HepG2 (cell line): ENCODE measurements around the gene KIF3A. TPM values are rescaled to one million over a fixed set of nuclear protein-coding genes. Genes with fewer than 3 reads are reported as not detected.

Source experiments
- ATAC-seq: fragments of 200-7000 bp; cut with Tn5 transposase; 3 replicates; pipeline ENCODE4 v1.9.1; 2020; ENCODE audit warnings: mild to moderate bottlenecking, moderate library complexity
- BruUV-seq: library from RNA; stranded (reverse); fragments of 400-500 nt; replicated peaks from 2 replicates; lab custom pipeline; 2021; lab: Mats Ljungman, UMichigan
- CTCF ChIA-PET: fragments of 300-600 bp; formaldehyde crosslinking; extraction: SDS; loops from one replicate; lab custom pipeline; 2021; ENCODE audit warnings: low total read pairs, inconsistent platforms, low intra/inter-chr PET ratio; lab: Yijun Ruan, JAX
- POLR2A ChIA-PET: fragments of 350-600 bp; sonication (Branson Sonifier 250); formaldehyde crosslinking; loops from one replicate; lab custom pipeline; 2020; ENCODE audit warnings: antibody characterized with exemption, inconsistent platforms; lab: Yijun Ruan, JAX
- DNase-seq: peaks from one replicate; pipeline ENCODE4 v3.0.0-alpha.2; 2015; ENCODE audit warnings: low spot score
- FAIRE-seq: peaks from 3 replicates; lab custom pipeline; 2011; peaks lifted over from hg19 to GRCh38; lab: Jason Lieb, UNC
- H2AFZ ChIP-seq: one replicate; pipeline ENCODE4 v1.6.1; 2011; ENCODE audit warnings: low read length, inconsistent platforms
- H3K27ac ChIP-seq: fragments of 300-600 bp; 3 replicates; pipeline ENCODE4 v1.8.0; 2011; ENCODE audit warnings: mixed run types, mild to moderate bottlenecking, mixed read lengths, low read length, inconsistent platforms; ENCODE audit not compliant: insufficient read depth; ENCODE audit errors: extremely low read length
- H3K27me3 ChIP-seq, 2 experiments: fragments of 200-600 bp in 1 of 2; 2 replicates in 1 of 2; 3 replicates in 1 of 2; pipeline versions ENCODE4 v1.6.0 to v1.8.0; 2011; ENCODE audit warnings: low read length in 2 of 2, mild to moderate bottlenecking in 2 of 2, moderate library complexity in 2 of 2, inconsistent platforms in 1 of 2; ENCODE audit not compliant: insufficient read depth in 2 of 2, control insufficient read depth in 1 of 2
- H3K36me3 ChIP-seq, 2 experiments: fragments of 200-600 bp in 1 of 2; replicated peaks in 1 of 2; 2 replicates in 1 of 2; 3 replicates in 1 of 2; pipeline versions ENCODE4 v1.5.1 to v1.8.0; 2011; ENCODE audit warnings: low read length in 2 of 2, inconsistent platforms in 1 of 2; ENCODE audit not compliant: insufficient read depth in 2 of 2, control insufficient read depth in 1 of 2
- H3K4me1 ChIP-seq: 2 replicates; pipeline ENCODE4 v1.5.1; 2012; ENCODE audit warnings: low read length, inconsistent platforms; ENCODE audit not compliant: insufficient read depth
- H3K4me2 ChIP-seq: 2 replicates; pipeline ENCODE4 v1.6.0; 2011; ENCODE audit warnings: low read depth, low read length, inconsistent platforms
- H3K4me3 ChIP-seq, 3 experiments: fragments of 200-600 bp in 1 of 3; sonication (generic), shearing (Covaris generic) in 1 of 3; replicated peaks in 1 of 3; 2 replicates each; pipeline ENCODE4 v1.5.1; 2011 to 2016; ENCODE audit warnings: low read length in 3 of 3, inconsistent platforms in 2 of 3, low read depth in 2 of 3, mild to moderate bottlenecking in 2 of 3, control low read depth in 1 of 3, mixed read lengths in 1 of 3; ENCODE audit not compliant: insufficient read depth in 1 of 3
- H3K79me2 ChIP-seq: one replicate; pipeline ENCODE4 v1.6.1; 2011; ENCODE audit warnings: low read length, inconsistent platforms; ENCODE audit not compliant: insufficient read depth
- H3K9ac ChIP-seq: 2 replicates; pipeline ENCODE4 v1.6.0; 2011; ENCODE audit warnings: mild to moderate bottlenecking, low read depth, low read length, inconsistent platforms; ENCODE audit not compliant: insufficient read depth
- H3K9me3 ChIP-seq: 2 replicates; pipeline ENCODE4 v1.5.1; 2012; ENCODE audit warnings: mild to moderate bottlenecking, low read length
- H4K20me1 ChIP-seq: 2 replicates; pipeline ENCODE4 v1.6.0; 2011; ENCODE audit warnings: inconsistent platforms, mild to moderate bottlenecking, low read length, moderate library complexity; ENCODE audit not compliant: insufficient read depth
- AKAP8 ChIP-seq: sonication (generic); formaldehyde crosslinking; IDR thresholded peaks from 2 replicates; pipeline ENCODE4 v1.5.1; 2020; ENCODE audit warnings: mild to moderate bottlenecking, missing genetic modification reagents
- FOXA3 ChIP-seq: IDR thresholded peaks from 2 replicates; pipeline ENCODE4 v1.6.1; 2016; ENCODE audit warnings: missing genetic modification reagents, missing compliant biosample characterization
- GATA4 ChIP-seq: sonication (generic); IDR thresholded peaks from 2 replicates; pipeline ENCODE4 v1.6.1; 2016; ENCODE audit warnings: antibody characterized with exemption, low read depth, borderline replicate concordance
- MIER2 ChIP-seq: IDR thresholded peaks from 2 replicates; pipeline ENCODE4 v1.6.1; 2016; ENCODE audit warnings: missing biosample characterization, missing genetic modification reagents
- MXI1 ChIP-seq: IDR thresholded peaks from 3 replicates; pipeline ENCODE4 v1.6.1; 2012; ENCODE audit warnings: low read depth, low read length, inconsistent platforms, borderline replicate concordance
- NFIC ChIP-seq: IDR thresholded peaks from 2 replicates; pipeline ENCODE4 v1.6.1; 2012; ENCODE audit warnings: mild to moderate bottlenecking, low read length, inconsistent platforms
- PHF8 ChIP-seq: sonication (generic); formaldehyde crosslinking; IDR thresholded peaks from 2 replicates; pipeline ENCODE4 v1.5.0; 2020; ENCODE audit warnings: missing genetic modification reagents
- POGZ ChIP-seq: sonication (generic); formaldehyde crosslinking; IDR thresholded peaks from 2 replicates; pipeline ENCODE4 v1.4.0; 2020; ENCODE audit warnings: mild to moderate bottlenecking, missing genetic modification reagents
- YEATS2 ChIP-seq: sonication (generic); formaldehyde crosslinking; IDR thresholded peaks from 2 replicates; pipeline ENCODE4 v1.4.0; 2020; ENCODE audit warnings: missing genetic modification reagents, borderline replicate concordance
- ZNF251 ChIP-seq: sonication (generic); formaldehyde crosslinking; IDR thresholded peaks from 2 replicates; pipeline ENCODE4 v1.9.0; 2021; ENCODE audit warnings: mild to moderate bottlenecking, missing genetic modification reagents
- ZNF367 ChIP-seq: sonication (generic); formaldehyde crosslinking; IDR thresholded peaks from 2 replicates; pipeline ENCODE4 v1.4.0; 2020; ENCODE audit warnings: missing genetic modification reagents, borderline replicate concordance
- ZNF569 ChIP-seq: sonication (generic); formaldehyde crosslinking; IDR thresholded peaks from 2 replicates; pipeline ENCODE4 v1.5.0; 2020; ENCODE audit warnings: mild to moderate bottlenecking, missing genetic modification reagents, moderate library complexity, borderline replicate concordance
- ZNF644 ChIP-seq: IDR thresholded peaks from 2 replicates; pipeline ENCODE4 v1.6.1; 2016; ENCODE audit warnings: low read depth
- ZSCAN22 ChIP-seq: sonication (generic); formaldehyde crosslinking; IDR thresholded peaks from 2 replicates; pipeline ENCODE4 v1.4.0; 2020; ENCODE audit warnings: mild to moderate bottlenecking, missing genetic modification reagents
- WGBS: methylation state at CpG from one replicate; pipeline ENCODE4 v1.1.6; 2017; ENCODE audit warnings: low lambda C conversion rate; 5-methylcytosine and 5-hydroxymethylcytosine counted together
- in situ Hi-C: cut with HindIII; loops from 2 replicates; pipeline ENCODE4 v1.10.0; 2017; ENCODE audit warnings: low pct_unique_long_range_greater_than_20kb; ENCODE audit not compliant: extremely low pct_ligation_motif_present
- intact Hi-C: fragments of 100-400 bp; cut with micrococcal nuclease; formaldehyde crosslinking; loops from one replicate; pipeline ENCODE4 v1.10.0; 2022; ENCODE audit not compliant: unreplicated experiment
- polyA plus RNA-seq, 8 experiments: library from polyadenylated mRNA; depleted of rRNA in 3 of 8; stranded (reverse) in 7 of 8; unstranded in 1 of 8; fragments of >200 nt; fragmentation: Illumina TruSeq in 4 of 8; extraction: Trizol in 4 of 8; gene quantifications; 2 replicates each; pipeline versions ENCODE4 v1.2.1 to v1.2.3, GENCODE V29; 2011 to 2016; ENCODE audit warnings: low read depth in 4 of 8, missing spikeins in 1 of 8, mixed read lengths in 1 of 8; ENCODE audit not compliant: insufficient read depth in 1 of 8
- total RNA-seq, 5 experiments: library from RNA; depleted of rRNA; stranded (reverse); fragments of >200 nt; fragmentation: Illumina TruSeq; extraction: Trizol; gene quantifications; 2 replicates each; pipeline ENCODE4 v1.2.3, GENCODE V29; 2016; ENCODE audit warnings: low read depth in 1 of 5
- TF ChIP-seq, protein P1 (sequence below): sonication (generic); formaldehyde crosslinking; IDR thresholded peaks from 2 replicates; pipeline ENCODE4 v1.4.0; 2020; ENCODE audit warnings: missing genetic modification reagents, borderline replicate concordance
- TF ChIP-seq, protein P2 (sequence below): sonication (generic); formaldehyde crosslinking; IDR thresholded peaks from 2 replicates; pipeline ENCODE4 v1.4.0; 2020; ENCODE audit warnings: missing genetic modification reagents, borderline replicate concordance
- TF ChIP-seq, protein P3 (sequence below): sonication (generic); formaldehyde crosslinking; IDR thresholded peaks from 2 replicates; pipeline ENCODE4 v1.5.1; 2020; ENCODE audit warnings: missing genetic modification reagents, mild to moderate bottlenecking, borderline replicate concordance

Gene KIF3A
- total and polyA plus RNA-seq, 2 of the 13 experiments (the other 11 are each of a cell fraction or from before 2014, with no cell fraction given) = 2.3 to 8.4 TPM

DNA sequence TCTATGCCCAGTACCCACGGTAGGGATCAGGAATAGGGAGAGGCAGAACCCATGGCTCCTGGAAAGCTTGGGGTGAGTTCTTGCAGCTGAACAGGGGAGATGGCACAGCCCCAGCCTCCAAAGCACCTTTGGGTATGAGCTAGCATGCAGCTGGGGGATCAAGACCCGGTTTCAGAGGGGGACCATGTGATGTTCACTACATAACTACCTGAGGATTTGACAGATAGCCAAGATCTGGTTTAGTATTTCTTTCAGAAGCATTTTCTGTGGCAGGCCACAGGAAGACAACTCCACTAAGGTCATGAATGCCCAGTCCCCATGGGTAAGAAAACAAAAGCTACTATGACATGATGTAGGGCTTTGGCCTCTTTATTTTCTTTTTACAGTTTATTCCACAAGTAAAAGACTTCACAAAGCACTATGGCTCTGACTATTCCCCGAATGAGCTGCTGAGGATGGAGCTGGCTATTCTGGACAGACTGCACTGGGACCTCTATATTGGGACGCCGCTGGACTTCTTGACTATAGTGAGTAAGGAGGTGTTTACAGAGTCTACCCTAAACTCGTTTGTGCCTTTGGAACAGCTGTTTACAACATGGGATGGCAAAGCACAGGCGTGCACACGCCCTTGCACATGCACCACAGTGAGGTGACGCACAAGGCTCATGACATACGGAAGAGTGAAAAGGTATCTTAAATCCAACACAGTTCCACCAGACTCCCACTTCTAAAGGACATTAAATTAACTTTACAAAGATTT is 13.3 kb upstream of the KIF3A start:
- Histone ChIP-seq H3K4me2 (no peak overlapping the region), H3K4me3 (no peak overlapping the region), H3K9ac (no peak overlapping the region), H3K36me3 (no peaks in the 10 kb centered on the region), H3K4me1 (no peaks in the 10 kb centered on the region; the same call in 1 of the 2 replicates), H3K27ac (no peak overlapping the region), H4K20me1 (no peaks in the 10 kb centered on the region), H2AFZ (no peak overlapping the region), H3K9me3 (no peaks in the 10 kb centered on the region), H3K79me2 (no peaks in the 10 kb centered on the region), H3K27me3 (no peaks in the 10 kb centered on the region)
- BruUV-seq = no TSS peak
- DNase-seq (no peak), ATAC-seq (no peak), FAIRE-seq (no peak)
- POLR2A ChIA-PET = interaction anchor here (1.8 kb wide), 1 partner anchor 57 kb away, joined by 3 read pairs; no protein-coding TSS in a partner anchor
- intact Hi-C loops (no loop called here), in situ Hi-C loops (no loop called here)
- WGBS = 66% methylated on average over 10 of the region's 10 CpGs
- CTCF ChIA-PET = no interaction called here
- TF ChIP-seq MXI1 = no peak
- no peak for TF ChIP-seq MIER2
- TF ChIP-seq, protein P1, sequence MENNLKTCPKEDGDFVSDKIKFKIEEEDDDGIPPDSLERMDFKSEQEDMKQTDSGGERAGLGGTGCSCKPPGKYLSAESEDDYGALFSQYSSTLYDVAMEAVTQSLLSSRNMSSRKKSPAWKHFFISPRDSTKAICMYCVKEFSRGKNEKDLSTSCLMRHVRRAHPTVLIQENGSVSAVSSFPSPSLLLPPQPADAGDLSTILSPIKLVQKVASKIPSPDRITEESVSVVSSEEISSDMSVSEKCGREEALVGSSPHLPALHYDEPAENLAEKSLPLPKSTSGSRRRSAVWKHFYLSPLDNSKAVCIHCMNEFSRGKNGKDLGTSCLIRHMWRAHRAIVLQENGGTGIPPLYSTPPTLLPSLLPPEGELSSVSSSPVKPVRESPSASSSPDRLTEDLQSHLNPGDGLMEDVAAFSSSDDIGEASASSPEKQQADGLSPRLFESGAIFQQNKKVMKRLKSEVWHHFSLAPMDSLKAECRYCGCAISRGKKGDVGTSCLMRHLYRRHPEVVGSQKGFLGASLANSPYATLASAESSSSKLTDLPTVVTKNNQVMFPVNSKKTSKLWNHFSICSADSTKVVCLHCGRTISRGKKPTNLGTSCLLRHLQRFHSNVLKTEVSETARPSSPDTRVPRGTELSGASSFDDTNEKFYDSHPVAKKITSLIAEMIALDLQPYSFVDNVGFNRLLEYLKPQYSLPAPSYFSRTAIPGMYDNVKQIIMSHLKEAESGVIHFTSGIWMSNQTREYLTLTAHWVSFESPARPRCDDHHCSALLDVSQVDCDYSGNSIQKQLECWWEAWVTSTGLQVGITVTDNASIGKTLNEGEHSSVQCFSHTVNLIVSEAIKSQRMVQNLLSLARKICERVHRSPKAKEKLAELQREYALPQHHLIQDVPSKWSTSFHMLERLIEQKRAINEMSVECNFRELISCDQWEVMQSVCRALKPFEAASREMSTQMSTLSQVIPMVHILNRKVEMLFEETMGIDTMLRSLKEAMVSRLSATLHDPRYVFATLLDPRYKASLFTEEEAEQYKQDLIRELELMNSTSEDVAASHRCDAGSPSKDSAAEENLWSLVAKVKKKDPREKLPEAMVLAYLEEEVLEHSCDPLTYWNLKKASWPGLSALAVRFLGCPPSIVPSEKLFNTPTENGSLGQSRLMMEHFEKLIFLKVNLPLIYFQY (CRISPR knock-in tag) = no peak
- TF ChIP-seq YEATS2 (CRISPR knock-in tag) = no peak
- TF ChIP-seq, protein P2, sequence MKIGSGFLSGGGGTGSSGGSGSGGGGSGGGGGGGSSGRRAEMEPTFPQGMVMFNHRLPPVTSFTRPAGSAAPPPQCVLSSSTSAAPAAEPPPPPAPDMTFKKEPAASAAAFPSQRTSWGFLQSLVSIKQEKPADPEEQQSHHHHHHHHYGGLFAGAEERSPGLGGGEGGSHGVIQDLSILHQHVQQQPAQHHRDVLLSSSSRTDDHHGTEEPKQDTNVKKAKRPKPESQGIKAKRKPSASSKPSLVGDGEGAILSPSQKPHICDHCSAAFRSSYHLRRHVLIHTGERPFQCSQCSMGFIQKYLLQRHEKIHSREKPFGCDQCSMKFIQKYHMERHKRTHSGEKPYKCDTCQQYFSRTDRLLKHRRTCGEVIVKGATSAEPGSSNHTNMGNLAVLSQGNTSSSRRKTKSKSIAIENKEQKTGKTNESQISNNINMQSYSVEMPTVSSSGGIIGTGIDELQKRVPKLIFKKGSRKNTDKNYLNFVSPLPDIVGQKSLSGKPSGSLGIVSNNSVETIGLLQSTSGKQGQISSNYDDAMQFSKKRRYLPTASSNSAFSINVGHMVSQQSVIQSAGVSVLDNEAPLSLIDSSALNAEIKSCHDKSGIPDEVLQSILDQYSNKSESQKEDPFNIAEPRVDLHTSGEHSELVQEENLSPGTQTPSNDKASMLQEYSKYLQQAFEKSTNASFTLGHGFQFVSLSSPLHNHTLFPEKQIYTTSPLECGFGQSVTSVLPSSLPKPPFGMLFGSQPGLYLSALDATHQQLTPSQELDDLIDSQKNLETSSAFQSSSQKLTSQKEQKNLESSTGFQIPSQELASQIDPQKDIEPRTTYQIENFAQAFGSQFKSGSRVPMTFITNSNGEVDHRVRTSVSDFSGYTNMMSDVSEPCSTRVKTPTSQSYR = no peak
- TF ChIP-seq ZNF644 (CRISPR knock-in tag) = no peak
- TF ChIP-seq NFIC = no peak
- TF ChIP-seq ZSCAN22 (CRISPR knock-in tag) = no peak
- TF ChIP-seq, protein P3, sequence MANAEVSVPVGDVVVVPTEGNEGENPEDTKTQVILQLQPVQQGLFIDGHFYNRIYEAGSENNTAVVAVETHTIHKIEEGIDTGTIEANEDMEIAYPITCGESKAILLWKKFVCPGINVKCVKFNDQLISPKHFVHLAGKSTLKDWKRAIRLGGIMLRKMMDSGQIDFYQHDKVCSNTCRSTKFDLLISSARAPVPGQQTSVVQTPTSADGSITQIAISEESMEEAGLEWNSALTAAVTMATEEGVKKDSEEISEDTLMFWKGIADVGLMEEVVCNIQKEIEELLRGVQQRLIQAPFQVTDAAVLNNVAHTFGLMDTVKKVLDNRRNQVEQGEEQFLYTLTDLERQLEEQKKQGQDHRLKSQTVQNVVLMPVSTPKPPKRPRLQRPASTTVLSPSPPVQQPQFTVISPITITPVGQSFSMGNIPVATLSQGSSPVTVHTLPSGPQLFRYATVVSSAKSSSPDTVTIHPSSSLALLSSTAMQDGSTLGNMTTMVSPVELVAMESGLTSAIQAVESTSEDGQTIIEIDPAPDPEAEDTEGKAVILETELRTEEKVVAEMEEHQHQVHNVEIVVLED (CRISPR knock-in tag) = no peak
- TF ChIP-seq ZNF569 (CRISPR knock-in tag) = no peak
- no peak for TF ChIP-seq AKAP8 (CRISPR knock-in tag)
- TF ChIP-seq PHF8 (CRISPR knock-in tag) = no peak
- TF ChIP-seq FOXA3 (CRISPR knock-in tag) = no peak
- TF ChIP-seq ZNF251 (CRISPR knock-in tag) = no peak
- TF ChIP-seq ZNF367 (CRISPR knock-in tag) = no peak
- TF ChIP-seq GATA4 = no peak
- TF ChIP-seq POGZ (CRISPR knock-in tag) = no peak
